Stimulated activated effector memory CD8-positive, alpha-beta T cell treated with anti-CD3 and anti-CD28 coated beads, Interleukin-12 subunit alpha, Interleukin-12 subunit beta, amount 100 ng/mL, for 72 hours (primary cell): ENCODE results near the gene IFI44.

Source experiments
- ATAC-seq: fragments of 150-1000 bp; cut with Tn5 transposase; 2 replicates; pipeline ENCODE4 v1.10.0; 2021
- DNase-seq, 2 donors: peaks; one replicate each; pipeline ENCODE4 v3.0.0; 2021 to 2022; ENCODE audit warnings: low spot score in 2 of 2
- H3K27ac Mint-ChIP-seq: one replicate; pipeline ENCODE4 v1.8.0; 2022; ENCODE audit warnings: mild to moderate bottlenecking, mixed read lengths
- H3K36me3 Mint-ChIP-seq: one replicate; pipeline ENCODE4 v1.8.0; 2022; ENCODE audit warnings: mild to moderate bottlenecking, mixed read lengths
- H3K4me1 Mint-ChIP-seq: one replicate; pipeline ENCODE4 v1.8.0; 2022; ENCODE audit warnings: mixed read lengths
- H3K4me3 Mint-ChIP-seq: one replicate; pipeline ENCODE4 v1.8.0; 2022; ENCODE audit warnings: mild to moderate bottlenecking, mixed read lengths
- H3K9me3 Mint-ChIP-seq: one replicate; pipeline ENCODE4 v1.8.0; 2022; ENCODE audit warnings: mixed read lengths

The IFI44 gene

DNA sequence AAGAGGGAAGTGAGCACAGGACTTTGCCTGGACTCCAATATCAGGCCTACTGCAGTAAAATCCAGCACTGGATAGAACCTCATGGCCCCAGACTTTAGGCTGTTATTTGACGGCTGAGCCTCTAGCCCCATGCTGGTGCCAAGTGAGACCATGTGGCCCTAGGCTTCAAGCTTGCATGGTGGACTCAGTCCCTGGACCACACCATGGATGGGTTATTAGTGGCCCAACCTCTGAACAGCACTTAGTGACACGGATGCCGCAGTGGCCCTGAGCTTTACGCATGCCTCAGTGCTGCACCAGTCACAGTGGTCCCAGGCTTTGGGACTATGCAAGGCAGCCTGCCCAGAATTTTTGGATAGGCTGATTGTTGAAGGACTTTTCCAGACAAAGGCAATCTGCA is 16.4 kb upstream of the IFI44 start:
- no peak overlapping the region for H3K27ac Mint-ChIP-seq
- H3K36me3 Mint-ChIP-seq: no peaks in the 10 kb centered on the region

DNA sequence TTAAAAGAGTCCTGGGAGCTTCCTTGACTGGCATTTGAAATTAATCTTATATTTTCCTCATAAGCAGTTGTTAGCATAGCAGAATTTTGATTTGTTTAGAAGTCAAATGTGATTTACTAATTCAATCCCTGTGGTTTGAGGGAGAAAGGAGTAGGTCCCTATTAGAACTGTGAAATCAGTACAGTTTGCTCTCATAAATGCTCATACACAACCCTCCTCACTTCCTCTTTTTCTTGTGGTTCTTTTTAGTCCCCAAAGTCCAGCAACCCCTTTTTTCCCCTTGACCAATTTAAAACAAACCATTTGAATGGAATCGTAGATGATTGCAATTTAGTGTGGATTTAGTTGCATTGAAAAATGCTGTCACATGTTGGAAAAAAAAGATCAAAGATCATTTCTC is 9.2 kb upstream of the IFI44 start:
- Mint-ChIP-seq H3K4me1 (peaks cover 9% of the 10 kb centered on the region), H3K9me3 (peaks cover 4% of the 10 kb centered on the region), H3K36me3 (peaks cover 5% of the 10 kb centered on the region), H3K27ac (no peak overlapping the region), H3K4me3 (no peak overlapping the region)
- no peak for ATAC-seq
- DNase-seq: no peak

More for the DNA sequence above, 16.4 kb upstream of the IFI44 start:
- DNase-seq: no peak
- Mint-ChIP-seq H3K4me3 (no peak overlapping the region), H3K9me3 (peaks cover 7% of the 10 kb centered on the region), H3K4me1 (no peaks in the 10 kb centered on the region)
- no peak for ATAC-seq

DNA sequence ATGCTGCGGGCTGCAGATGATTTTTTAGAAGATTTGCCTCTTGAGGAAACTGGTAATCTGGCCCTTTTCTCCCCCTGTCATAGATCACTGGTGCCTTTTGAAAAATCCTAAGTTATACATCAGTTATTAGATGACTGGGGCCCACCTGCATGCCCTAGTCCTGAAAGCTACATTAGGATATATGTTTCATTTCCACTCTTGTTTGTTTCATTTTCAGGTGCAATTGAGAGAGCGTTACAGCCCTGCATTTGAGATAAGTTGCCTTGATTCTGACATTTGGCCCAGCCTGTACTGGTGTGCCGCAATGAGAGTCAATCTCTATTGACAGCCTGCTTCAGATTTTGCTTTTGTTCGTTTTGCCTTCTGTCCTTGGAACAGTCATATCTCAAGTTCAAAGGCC is 8.1 kb upstream of the IFI44 start:
- Mint-ChIP-seq H3K4me1 (peaks cover 20% of the 10 kb centered on the region), H3K4me3 (no peak overlapping the region), H3K27ac (no peak overlapping the region), H3K36me3 (peaks cover 5% of the 10 kb centered on the region), H3K9me3 (peaks cover 6% of the 10 kb centered on the region)
- DNase-seq (no peak), ATAC-seq (no peak)

- Mint-ChIP-seq H3K4me3 (no peak overlapping the region), H3K36me3 (peaks cover 5% of the 10 kb centered on the region), H3K4me1 (peaks cover 24% of the 10 kb centered on the region), H3K27ac (no peak overlapping the region), H3K9me3 (peaks cover 19% of the 10 kb centered on the region)
- no peak for DNase-seq
- peak; percentile 55 for ATAC-seq
Measured at GRCh38 chr1:78645723-78646122, 3.9 kb upstream of the IFI44 start.

DNA sequence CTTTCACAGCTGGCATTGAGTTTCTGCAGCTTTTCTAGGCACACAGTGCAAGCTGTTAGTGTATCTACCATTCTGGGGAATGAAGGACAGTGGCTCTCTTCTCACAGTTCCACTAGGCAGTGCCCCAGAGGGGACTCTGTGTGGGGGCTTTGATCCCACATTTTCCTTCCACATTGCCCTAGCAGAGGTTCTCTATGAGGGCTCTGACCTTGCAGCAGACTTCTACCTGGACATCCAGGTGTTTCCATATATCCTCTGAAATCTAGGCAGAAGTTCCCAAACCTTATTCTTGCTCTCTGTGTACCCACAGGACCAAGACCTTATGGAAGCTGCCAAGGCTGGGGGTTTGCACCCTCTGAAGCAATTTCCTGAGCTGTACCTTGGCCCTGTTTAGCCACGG is 2.4 kb upstream of the IFI44 start:
- ATAC-seq: no peak
- H3K4me1 Mint-ChIP-seq: peaks cover 25% of the 10 kb centered on the region
- no peak overlapping the region for H3K4me3 Mint-ChIP-seq

DNA sequence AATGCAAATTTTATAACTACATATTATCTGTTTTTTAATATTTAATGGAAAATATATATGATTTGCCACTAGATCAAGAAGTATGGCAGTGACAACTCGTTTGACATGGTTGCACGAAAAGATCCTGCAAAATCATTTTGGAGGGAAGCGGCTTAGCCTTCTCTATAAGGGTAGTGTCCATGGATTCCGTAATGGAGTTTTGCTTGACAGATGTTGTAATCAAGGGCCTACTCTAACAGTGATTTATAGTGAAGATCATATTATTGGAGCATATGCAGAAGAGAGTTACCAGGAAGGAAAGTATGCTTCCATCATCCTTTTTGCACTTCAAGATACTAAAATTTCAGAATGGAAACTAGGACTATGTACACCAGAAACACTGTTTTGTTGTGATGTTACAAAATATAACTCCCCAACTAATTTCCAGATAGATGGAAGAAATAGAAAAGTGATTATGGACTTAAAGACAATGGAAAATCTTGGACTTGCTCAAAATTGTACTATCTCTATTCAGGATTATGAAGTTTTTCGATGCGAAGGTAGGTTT is 556 bp downstream of the IFI44 start:
- Mint-ChIP-seq H3K36me3 (peaks cover 4% of the 10 kb centered on the region), H3K4me1 (peaks cover 23% of the 10 kb centered on the region), H3K9me3 (peaks cover 15% of the 10 kb centered on the region), H3K27ac (peak overlapping the region; percentile 84), H3K4me3 (peak overlapping the region; percentile 72)
- no peak for DNase-seq
- no peak for ATAC-seq

More for the DNA sequence above, 2.4 kb upstream of the IFI44 start:
- Mint-ChIP-seq H3K36me3 (peaks cover 4% of the 10 kb centered on the region), H3K27ac (no peak overlapping the region), H3K9me3 (peaks cover 19% of the 10 kb centered on the region)
- no peak for DNase-seq

DNA sequence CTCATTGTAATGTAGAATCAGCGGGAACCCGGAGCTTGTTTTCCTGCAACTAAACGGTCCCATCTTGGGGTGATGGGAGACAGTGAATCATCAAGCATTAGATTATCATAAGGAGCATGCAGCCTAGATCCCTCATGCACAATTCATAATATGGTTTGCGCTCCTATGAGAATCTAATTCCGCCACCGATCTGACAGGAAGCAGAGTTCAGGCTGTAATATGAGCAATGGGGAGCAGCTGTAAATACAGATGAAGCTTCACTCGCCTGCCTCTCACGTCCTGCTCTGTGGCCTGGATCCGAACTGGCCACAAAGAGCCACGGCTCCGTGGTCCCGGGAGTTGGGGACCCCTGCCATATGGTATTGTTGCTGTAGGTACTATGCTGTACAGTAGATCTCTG is 1.6 kb downstream of the IFI44 start:
- Mint-ChIP-seq H3K4me3 (peak overlapping the region; percentile 72), H3K36me3 (peaks cover 4% of the 10 kb centered on the region), H3K27ac (peak overlapping the region; percentile 84), H3K9me3 (peaks cover 13% of the 10 kb centered on the region), H3K4me1 (peaks cover 13% of the 10 kb centered on the region)
- peak; percentile 70 for ATAC-seq
- DNase-seq: no peak

- H3K36me3 Mint-ChIP-seq: peaks cover 8% of the 10 kb centered on the region
Measured at GRCh38 chr1:78652019-78652560, 2.5 kb downstream of the IFI44 start.

GRCh38 chr1:78658901-78659300 is 9.3 kb downstream of the IFI44 start:
- Mint-ChIP-seq H3K4me1 (peaks cover 11% of the 10 kb centered on the region), H3K36me3 (peaks cover 50% of the 10 kb centered on the region), H3K9me3 (no peaks in the 10 kb centered on the region), H3K4me3 (no peak overlapping the region), H3K27ac (no peak overlapping the region)
- DNase-seq (no peak), ATAC-seq (no peak)

More at GRCh38 chr1:78652019-78652560, 2.5 kb downstream of the IFI44 start:
- Mint-ChIP-seq H3K4me1 (peaks cover 8% of the 10 kb centered on the region), H3K4me3 (peak overlapping the region; percentile 72), H3K27ac (peak overlapping the region; percentile 84), H3K9me3 (peaks cover 10% of the 10 kb centered on the region)
- ATAC-seq: no peak
- DNase-seq: no peak

DNA sequence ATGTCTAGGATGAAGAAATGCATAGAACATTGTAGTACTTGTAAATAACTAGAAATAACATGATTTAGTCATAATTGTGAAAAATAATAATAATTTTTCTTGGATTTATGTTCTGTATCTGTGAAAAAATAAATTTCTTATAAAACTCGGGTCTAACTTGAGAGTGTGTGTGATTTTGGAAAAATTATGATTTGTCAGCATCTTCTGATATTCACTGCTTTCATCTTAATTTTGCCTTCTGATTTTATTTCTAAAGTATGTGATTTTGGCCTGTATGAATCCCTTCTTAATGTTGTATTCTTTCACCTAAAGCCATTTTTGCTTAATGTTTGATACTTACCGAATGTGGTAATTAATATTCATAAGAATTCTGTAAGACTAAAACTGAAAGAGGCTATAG is 14.3 kb downstream of the IFI44 start:
- no peak for DNase-seq
- Mint-ChIP-seq H3K27ac (no peak overlapping the region), H3K4me1 (peaks cover 6% of the 10 kb centered on the region), H3K4me3 (no peak overlapping the region), H3K36me3 (peaks cover 43% of the 10 kb centered on the region), H3K9me3 (no peaks in the 10 kb centered on the region)
- no peak for ATAC-seq

DNA sequence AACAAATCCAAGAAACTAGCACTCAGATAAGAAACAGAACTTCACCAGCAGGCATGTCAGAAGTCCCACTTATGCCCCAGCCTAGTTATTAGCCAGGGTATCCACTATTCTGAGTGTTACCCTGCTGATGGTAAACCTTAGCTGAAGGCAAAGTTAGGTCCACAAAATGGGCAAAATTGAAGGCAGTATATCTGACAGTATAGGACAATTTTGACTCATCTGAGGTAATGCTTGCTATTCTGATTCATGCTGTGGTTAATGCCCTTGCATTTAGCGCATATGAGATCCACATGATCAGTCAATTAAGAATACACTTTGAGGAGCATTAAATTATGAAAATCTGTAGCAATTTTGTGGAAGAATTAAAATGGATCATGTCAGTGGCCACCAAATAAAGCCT is 15.1 kb downstream of the IFI44 start:
- Mint-ChIP-seq H3K9me3 (no peaks in the 10 kb centered on the region), H3K4me1 (peaks cover 2% of the 10 kb centered on the region), H3K36me3 (peaks cover 35% of the 10 kb centered on the region), H3K27ac (no peak overlapping the region), H3K4me3 (no peak overlapping the region)
- DNase-seq (no peak), ATAC-seq (peak; percentile 95)

- H3K4me3 Mint-ChIP-seq: no peak overlapping the region
- ATAC-seq (no peak), DNase-seq (no peak)
- H3K27ac Mint-ChIP-seq: no peak overlapping the region
- H3K4me1 Mint-ChIP-seq: no peaks in the 10 kb centered on the region
- peaks cover 25% of the 10 kb centered on the region for H3K36me3 Mint-ChIP-seq
- H3K9me3 Mint-ChIP-seq: no peaks in the 10 kb centered on the region
Measured at GRCh38 chr1:78665809-78666208, 16.2 kb downstream of the IFI44 start.

DNA sequence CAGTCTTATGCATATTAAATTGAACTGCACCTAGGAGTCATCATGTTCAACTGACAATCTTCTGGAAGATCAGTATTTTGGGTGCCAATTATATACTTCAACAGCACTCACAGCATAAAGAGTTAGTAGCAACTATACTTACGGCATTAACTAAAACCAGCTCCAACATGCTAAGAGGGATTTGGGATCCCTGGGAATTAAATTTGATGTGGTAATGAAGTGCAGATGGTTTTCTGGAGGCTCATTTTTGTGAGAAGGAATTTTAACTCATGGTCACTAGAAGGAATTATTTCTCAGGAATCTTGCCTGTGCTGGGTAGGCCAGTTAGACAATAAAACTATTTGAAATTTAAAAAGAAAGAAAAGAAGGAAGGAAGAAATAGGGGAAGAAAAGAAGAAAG is 18.3 kb downstream of the IFI44 start:
- Mint-ChIP-seq H3K36me3 (peaks cover 13% of the 10 kb centered on the region), H3K9me3 (no peaks in the 10 kb centered on the region), H3K4me3 (no peak overlapping the region), H3K4me1 (no peaks in the 10 kb centered on the region), H3K27ac (no peak overlapping the region)
- DNase-seq: no peak
- ATAC-seq: no peak

DNA sequence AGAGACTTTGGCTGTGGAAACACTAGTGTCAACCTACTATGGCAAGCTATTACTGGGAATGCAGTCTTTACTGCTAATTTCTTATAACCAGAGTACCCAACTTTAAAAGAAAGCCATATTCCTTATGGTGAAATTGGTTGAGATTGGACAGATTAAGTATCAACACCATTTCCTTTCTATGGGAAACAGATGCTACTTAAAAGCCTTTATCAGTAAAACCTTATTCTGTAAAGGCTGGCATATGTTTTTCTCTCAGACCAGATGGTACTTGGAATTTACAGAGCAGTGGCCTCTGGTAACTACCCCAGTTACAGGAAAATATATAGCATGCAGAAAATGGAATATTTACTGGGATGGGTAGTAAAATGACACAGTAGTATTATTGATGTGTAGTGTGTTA is 18.8 kb downstream of the IFI44 start:
- Mint-ChIP-seq H3K4me3 (no peak overlapping the region), H3K36me3 (peaks cover 9% of the 10 kb centered on the region), H3K9me3 (no peaks in the 10 kb centered on the region), H3K27ac (no peak overlapping the region), H3K4me1 (no peaks in the 10 kb centered on the region)
- ATAC-seq: no peak
- no peak for DNase-seq

DNA sequence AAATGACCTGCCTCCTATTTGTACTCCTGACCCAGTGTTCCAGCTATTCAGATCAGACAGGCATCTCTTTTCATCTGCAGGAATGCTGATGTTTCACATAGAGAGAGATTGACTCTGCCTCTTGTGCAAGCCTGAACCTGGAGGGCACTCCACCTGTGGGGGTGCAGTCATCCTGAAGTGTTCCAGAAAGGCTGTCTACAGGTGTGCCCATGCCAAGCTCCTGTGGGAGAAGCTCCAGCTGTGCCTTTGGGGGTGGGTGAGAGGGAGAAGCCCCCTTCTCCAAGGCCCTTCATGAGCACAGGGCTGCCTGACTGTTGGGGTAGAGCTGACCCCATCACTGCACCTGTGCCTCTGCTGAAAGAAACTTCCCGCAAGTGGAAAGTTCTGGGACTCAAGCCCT is 22.8 kb downstream of the IFI44 start:
- no peak for DNase-seq
- Mint-ChIP-seq H3K4me3 (no peak overlapping the region), H3K4me1 (no peaks in the 10 kb centered on the region), H3K36me3 (no peaks in the 10 kb centered on the region), H3K9me3 (no peaks in the 10 kb centered on the region), H3K27ac (no peak overlapping the region)
- no peak for ATAC-seq

GRCh38 chr1:78673120-78673519 is 23.5 kb downstream of the IFI44 start:
- no peak for DNase-seq
- ATAC-seq: peak; percentile 26
- H3K36me3 Mint-ChIP-seq: no peaks in the 10 kb centered on the region
- H3K27ac Mint-ChIP-seq: no peak overlapping the region
- no peaks in the 10 kb centered on the region for H3K9me3 Mint-ChIP-seq
- no peaks in the 10 kb centered on the region for H3K4me1 Mint-ChIP-seq
- no peak overlapping the region for H3K4me3 Mint-ChIP-seq
